ENCODE measurements around the gene TTLL11.

Gene TTLL11

DNA sequence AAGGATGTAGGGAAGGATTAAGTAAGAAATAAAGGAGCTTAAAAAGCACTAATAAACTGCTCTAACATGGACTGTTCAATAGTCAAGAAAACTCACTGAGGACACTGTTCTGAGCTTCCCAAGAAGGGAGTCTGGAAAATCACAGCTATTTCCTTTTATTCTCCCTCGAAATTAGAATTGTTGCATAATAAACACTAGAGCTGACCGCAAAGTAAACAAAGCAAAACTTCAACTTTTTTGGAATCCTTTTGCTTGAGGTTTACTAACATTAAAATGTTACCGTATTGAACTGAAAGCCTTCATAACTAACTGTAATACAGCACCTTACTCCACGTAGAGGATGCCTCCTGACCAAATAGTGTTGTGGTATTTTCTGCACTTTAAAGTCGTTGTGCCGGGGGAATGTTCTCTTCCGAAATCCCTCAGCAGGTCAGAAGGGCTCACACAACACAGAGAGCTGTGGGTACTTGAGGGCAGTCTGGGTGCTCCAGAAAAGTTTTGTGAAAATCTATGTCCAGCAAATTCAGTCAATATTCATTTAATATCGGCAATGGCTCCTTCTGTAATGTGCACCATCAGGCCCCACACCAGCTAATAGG, 59.2 kb downstream of the TTLL11 start:
- TF ChIP-seq CTCF (IDR thresholded peaks at IDR 0.05; ENCODE audit: low read depth, low read length, missing control alignments): no peak
- Histone ChIP-seq H3K27me3 (replicated peaks) (no peaks in the 10 kb centered on the region), H3K4me3 (ENCODE audit: low read depth, low read length) (no peak overlapping the region), H3K36me3 (replicated peaks) (no peaks in the 10 kb centered on the region), H3K27ac (no peak overlapping the region)
- in situ Hi-C loops (cut with HindIII; ENCODE audit: low pct_ligation_motif_present, low sequenced_read_pairs): no loop called here
- no peak for DNase-seq

DNA sequence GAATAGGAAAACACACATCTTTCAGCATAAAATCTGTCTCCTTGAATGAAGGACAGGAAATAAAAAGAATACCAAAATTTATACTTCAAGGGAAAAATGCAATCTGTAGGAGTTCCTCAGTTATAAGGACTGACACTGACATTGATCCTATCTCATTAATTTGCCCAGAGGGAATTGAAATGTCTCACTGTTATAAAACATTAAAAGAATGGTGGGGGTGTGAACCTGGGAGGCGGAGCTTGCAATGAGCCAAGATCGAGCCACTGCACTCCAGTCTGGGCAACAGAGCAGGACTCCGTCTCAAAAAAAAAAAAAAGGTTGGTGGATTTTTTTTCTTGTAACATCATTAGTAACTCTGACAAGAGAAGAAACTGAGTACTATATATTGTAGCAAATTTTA, 60.8 kb downstream of the TTLL11 start:
- in situ Hi-C loops (cut with HindIII; ENCODE audit: low pct_ligation_motif_present, low sequenced_read_pairs): no loop called here
- TF ChIP-seq CTCF (IDR thresholded peaks at IDR 0.05; ENCODE audit: low read depth, low read length, missing control alignments): no peak
- Histone ChIP-seq H3K36me3 (replicated peaks) (no peaks in the 10 kb centered on the region), H3K4me3 (ENCODE audit: low read depth, low read length) (no peak overlapping the region), H3K27me3 (replicated peaks) (no peaks in the 10 kb centered on the region), H3K27ac (no peak overlapping the region)
- DNase-seq: no peak

GRCh38 chr9:122031776-122032175, 61.3 kb downstream of the TTLL11 start:
- no peak overlapping the region for H3K4me3 ChIP-seq (ENCODE audit: low read depth, low read length)
- no peaks in the 10 kb centered on the region for H3K27me3 ChIP-seq (replicated peaks)
- H3K27ac ChIP-seq: no peak overlapping the region
- TF ChIP-seq CTCF (IDR thresholded peaks at IDR 0.05; ENCODE audit: low read depth, low read length, missing control alignments): no peak
- in situ Hi-C loops (cut with HindIII; ENCODE audit: low pct_ligation_motif_present, low sequenced_read_pairs): no loop called here
- no peak for DNase-seq
- H3K36me3 ChIP-seq (replicated peaks): no peaks in the 10 kb centered on the region

- no peak for TF ChIP-seq CTCF (IDR thresholded peaks at IDR 0.05; ENCODE audit: low read depth, low read length, missing control alignments)
- Histone ChIP-seq H3K4me3 (ENCODE audit: low read depth, low read length) (no peak overlapping the region), H3K27ac (no peak overlapping the region), H3K27me3 (replicated peaks) (no peaks in the 10 kb centered on the region), H3K36me3 (replicated peaks) (no peaks in the 10 kb centered on the region)
- in situ Hi-C loops (cut with HindIII; ENCODE audit: low pct_ligation_motif_present, low sequenced_read_pairs): no loop called here
- no peak for DNase-seq
Measured at GRCh38 chr9:122031157-122031556, 62.0 kb downstream of the TTLL11 start.

GRCh38 chr9:122030357-122030756, 62.8 kb downstream of the TTLL11 start:
- no peaks in the 10 kb centered on the region for H3K36me3 ChIP-seq (replicated peaks)
- no peak overlapping the region for H3K27ac ChIP-seq
- H3K27me3 ChIP-seq (replicated peaks): no peaks in the 10 kb centered on the region
- no peak for DNase-seq
- TF ChIP-seq CTCF (IDR thresholded peaks at IDR 0.05; ENCODE audit: low read depth, low read length, missing control alignments): no peak
- H3K4me3 ChIP-seq (ENCODE audit: low read depth, low read length): no peak overlapping the region
- in situ Hi-C loops (cut with HindIII; ENCODE audit: low pct_ligation_motif_present, low sequenced_read_pairs): no loop called here

GRCh38 chr9:122029898-122030297, 63.2 kb downstream of the TTLL11 start:
- Histone ChIP-seq H3K27me3 (replicated peaks) (no peaks in the 10 kb centered on the region), H3K4me3 (ENCODE audit: low read depth, low read length) (no peak overlapping the region), H3K27ac (no peak overlapping the region), H3K36me3 (replicated peaks) (no peaks in the 10 kb centered on the region)
- in situ Hi-C loops (cut with HindIII; ENCODE audit: low pct_ligation_motif_present, low sequenced_read_pairs): no loop called here
- DNase-seq: no peak
- no peak for TF ChIP-seq CTCF (IDR thresholded peaks at IDR 0.05; ENCODE audit: low read depth, low read length, missing control alignments)
